Muscle of leg (tissue), 11 donors: Measurements from ENCODE around the gene ATXN1. TPM values are rescaled to one million over a fixed set of nuclear protein-coding genes. Genes with fewer than 3 reads are reported as not detected.
"Not testable (repeated sequence)": the region's sequence is repeated elsewhere in the genome, so short reads cannot be mapped to it uniquely, and the experiment has no call there.

Source experiments
- DNase-seq: peaks from one replicate; pipeline ENCODE4 v3.0.0; 2013
- H3K27ac ChIP-seq: one replicate; pipeline ENCODE4 v1.5.1; 2013; ENCODE audit warnings: mild to moderate bottlenecking, low read length, control low read depth
- H3K27me3 ChIP-seq: one replicate; pipeline ENCODE4 v1.6.1; 2013; ENCODE audit warnings: low read length; ENCODE audit not compliant: control insufficient read depth, insufficient read depth
- H3K36me3 ChIP-seq: one replicate; pipeline ENCODE4 v1.6.1; 2013; ENCODE audit warnings: low read length; ENCODE audit not compliant: control insufficient read depth, insufficient read depth
- H3K4me1 ChIP-seq: one replicate; pipeline ENCODE4 v1.6.1; 2013; ENCODE audit warnings: low read length; ENCODE audit not compliant: control insufficient read depth, insufficient read depth
- H3K4me3 ChIP-seq: one replicate; pipeline ENCODE4 v1.5.1; 2013; ENCODE audit warnings: low read length, control low read depth
- H3K9me3 ChIP-seq: replicated peaks from 2 replicates; pipeline ENCODE4 v1.6.1; 2013; ENCODE audit warnings: low read depth, low read length; ENCODE audit not compliant: control insufficient read depth
- WGBS: methylation state at CpG from one replicate; pipeline ENCODE4 v1.1.5; 2013; ENCODE audit warnings: missing lambda C conversion rate; ENCODE audit not compliant: insufficient coverage; 5-methylcytosine and 5-hydroxymethylcytosine counted together
- polyA plus RNA-seq, 8 donors: library from polyadenylated mRNA; unstranded; fragments of 120-200 nt; gene quantifications; one replicate each; pipeline versions ENCODE4 v1.2.1 to v1.2.3, GENCODE V29; 2013; ENCODE audit warnings: inconsistent platforms in 1 of 8, low replicate concordance in 1 of 8; ENCODE audit not compliant: insufficient read length in 8 of 8, insufficient read depth in 1 of 8
- total RNA-seq: library from RNA; stranded (reverse); fragments of 120-200 nt; gene quantifications from one replicate; pipeline ENCODE4 v1.2.4, GENCODE V29; 2013

ATXN1 gene
- total and polyA plus RNA-seq, 9 donors, result 10.2 to 19.9 (median 12.9) TPM

DNA sequence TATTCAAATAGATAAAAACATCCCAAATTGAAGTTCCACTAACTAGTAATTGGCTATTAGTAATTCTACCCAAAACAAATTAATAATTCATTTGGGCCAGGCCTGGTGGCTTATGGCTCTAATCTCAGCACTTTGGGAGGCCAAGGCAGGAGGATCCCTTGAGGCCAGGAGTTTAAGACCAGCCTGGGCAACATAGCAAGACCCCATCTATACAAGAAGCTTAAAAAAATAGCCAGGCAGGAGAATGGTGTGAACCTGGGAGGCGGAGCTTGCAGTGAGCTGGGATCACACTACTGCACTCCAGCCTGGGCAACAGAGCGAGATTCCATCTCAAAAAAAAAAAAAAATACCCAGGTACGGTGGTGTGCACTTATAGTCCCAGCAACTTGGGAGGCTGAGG lies 379.3 kb downstream of the ATXN1 start:
- H3K27ac ChIP-seq, H3K36me3 ChIP-seq, H3K9me3 ChIP-seq, H3K4me3 ChIP-seq, DNase-seq, H3K4me1 ChIP-seq, H3K27me3 ChIP-seq: not testable (repeated sequence)
- 100% methylated on average over 1 of the region's 3 CpGs for WGBS

GRCh38 chr6:16380220-16380809 lies 380.9 kb downstream of the ATXN1 start:
- no CpG with 5 or more reads among the region's 5 CpGs for WGBS
- Histone ChIP-seq H3K4me1 (peaks cover 4% of the 10 kb centered on the region), H3K27ac (no peak overlapping the region), H3K9me3 (no peaks in the 10 kb centered on the region), H3K36me3 (peaks cover 3% of the 10 kb centered on the region), H3K4me3 (no peak overlapping the region), H3K27me3 (no peaks in the 10 kb centered on the region)
- DNase-seq, result no peak

DNA sequence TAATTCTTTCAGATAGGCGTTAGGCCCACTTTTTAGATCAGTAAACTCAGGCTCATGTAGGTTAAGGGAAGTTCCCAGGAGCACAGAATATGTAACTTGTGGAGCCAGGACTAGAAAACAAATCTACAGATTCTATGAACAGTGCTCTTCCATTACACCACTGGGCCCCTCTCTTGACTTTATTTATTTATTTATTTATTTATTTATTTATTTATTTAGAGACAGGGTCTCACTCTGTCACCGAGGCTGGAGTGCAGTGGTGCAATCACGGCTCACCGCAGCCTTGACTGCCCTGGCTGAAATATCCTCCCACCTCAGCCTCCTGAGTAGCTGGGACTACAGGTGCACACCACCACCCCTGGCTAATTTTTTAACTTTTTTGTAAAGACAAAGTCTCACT lies 382.9 kb downstream of the ATXN1 start:
- DNase-seq, H3K27me3 ChIP-seq, H3K27ac ChIP-seq, H3K36me3 ChIP-seq, H3K9me3 ChIP-seq, H3K4me1 ChIP-seq, H3K4me3 ChIP-seq: not testable (repeated sequence)
- WGBS, result 96% methylated on average over 3 of the region's 4 CpGs

- no peak for DNase-seq
- H3K4me3 ChIP-seq, result no peak overlapping the region
- H3K27ac ChIP-seq, result no peak overlapping the region
- 92% methylated on average over 8 of the region's 9 CpGs for WGBS
- no peaks in the 10 kb centered on the region for H3K27me3 ChIP-seq
- peaks cover 6% of the 10 kb centered on the region for H3K4me1 ChIP-seq
- H3K36me3 ChIP-seq, result peaks cover 3% of the 10 kb centered on the region
- H3K9me3 ChIP-seq, result no peaks in the 10 kb centered on the region
These were observed 383.8 kb downstream of the ATXN1 start for GRCh38 chr6:16377470-16377869.

DNA sequence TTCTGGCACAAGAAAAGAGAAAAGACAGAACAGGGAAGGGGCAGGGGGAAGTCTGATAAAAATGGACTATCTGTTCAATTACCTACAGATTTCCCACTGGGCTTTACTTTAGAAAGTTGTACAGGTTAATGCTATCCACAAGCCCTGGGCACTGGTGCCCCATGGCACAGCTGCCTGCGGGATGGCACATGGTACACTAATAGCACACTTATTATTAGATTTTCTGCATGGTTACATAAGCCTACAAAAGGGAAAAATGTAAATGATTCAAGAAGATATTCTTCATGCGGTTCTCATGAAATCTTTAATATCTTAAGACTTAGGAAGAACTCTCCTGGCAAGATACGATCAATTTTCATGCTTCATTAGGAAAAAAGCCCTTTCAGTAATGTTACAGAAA lies 385.4 kb downstream of the ATXN1 start:
- H3K27me3 ChIP-seq, result no peaks in the 10 kb centered on the region
- peaks cover 3% of the 10 kb centered on the region for H3K36me3 ChIP-seq
- H3K4me3 ChIP-seq, result no peak overlapping the region
- DNase-seq, result no peak
- no peaks in the 10 kb centered on the region for H3K9me3 ChIP-seq
- H3K27ac ChIP-seq, result no peak overlapping the region
- no CpG with 5 or more reads among the region's 3 CpGs for WGBS
- H3K4me1 ChIP-seq, result peaks cover 6% of the 10 kb centered on the region

DNA sequence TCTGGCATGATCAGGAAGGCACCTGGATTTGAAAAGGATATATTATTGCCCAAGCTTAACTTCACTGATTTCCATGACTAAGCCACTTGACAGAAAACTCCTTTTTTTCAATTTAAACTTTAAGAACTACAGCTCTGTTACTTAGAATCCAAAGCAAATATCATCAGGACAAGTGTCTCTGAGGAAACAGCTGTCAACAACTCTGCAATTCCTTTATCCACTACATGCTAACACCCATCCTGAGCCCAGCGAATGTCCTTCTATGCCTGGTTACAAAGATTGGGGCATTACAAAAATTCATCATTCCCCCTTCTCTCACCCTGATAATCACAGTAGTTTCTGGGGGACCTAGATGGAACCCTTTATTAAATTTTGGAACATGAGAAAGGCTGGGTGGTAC lies 386.1 kb downstream of the ATXN1 start:
- WGBS, result no CpG with 5 or more reads among the region's 1 CpG
- Histone ChIP-seq H3K36me3 (peaks cover 3% of the 10 kb centered on the region), H3K27ac (no peak overlapping the region), H3K4me1 (peaks cover 6% of the 10 kb centered on the region), H3K9me3 (no peaks in the 10 kb centered on the region), H3K4me3 (no peak overlapping the region), H3K27me3 (no peaks in the 10 kb centered on the region)
- DNase-seq, result no peak

GRCh38 chr6:16374461-16375200 lies 386.6 kb downstream of the ATXN1 start:
- 74% methylated on average over 6 of the region's 10 CpGs for WGBS
- Histone ChIP-seq H3K36me3 (peaks cover 3% of the 10 kb centered on the region), H3K4me1 (peaks cover 6% of the 10 kb centered on the region), H3K9me3 (no peaks in the 10 kb centered on the region), H3K27me3 (no peaks in the 10 kb centered on the region), H3K4me3 (no peak overlapping the region), H3K27ac (no peak overlapping the region)
- no peak for DNase-seq

GRCh38 chr6:16374016-16374415 lies 387.2 kb downstream of the ATXN1 start:
- Histone ChIP-seq H3K27me3 (no peaks in the 10 kb centered on the region), H3K36me3 (peaks cover 3% of the 10 kb centered on the region), H3K27ac (no peak overlapping the region), H3K9me3 (no peaks in the 10 kb centered on the region), H3K4me3 (no peak overlapping the region), H3K4me1 (peaks cover 8% of the 10 kb centered on the region)
- no CpG with 5 or more reads among the region's 3 CpGs for WGBS
- DNase-seq, result no peak

- H3K4me3 ChIP-seq, result no peak overlapping the region
- no peaks in the 10 kb centered on the region for H3K27me3 ChIP-seq
- no CpG with 5 or more reads among the region's 1 CpG for WGBS
- H3K4me1 ChIP-seq, result peaks cover 8% of the 10 kb centered on the region
- no peak overlapping the region for H3K27ac ChIP-seq
- no peaks in the 10 kb centered on the region for H3K36me3 ChIP-seq
- no peaks in the 10 kb centered on the region for H3K9me3 ChIP-seq
- no peak for DNase-seq
These were observed 389.1 kb downstream of the ATXN1 start for GRCh38 chr6:16372029-16372776.

DNA sequence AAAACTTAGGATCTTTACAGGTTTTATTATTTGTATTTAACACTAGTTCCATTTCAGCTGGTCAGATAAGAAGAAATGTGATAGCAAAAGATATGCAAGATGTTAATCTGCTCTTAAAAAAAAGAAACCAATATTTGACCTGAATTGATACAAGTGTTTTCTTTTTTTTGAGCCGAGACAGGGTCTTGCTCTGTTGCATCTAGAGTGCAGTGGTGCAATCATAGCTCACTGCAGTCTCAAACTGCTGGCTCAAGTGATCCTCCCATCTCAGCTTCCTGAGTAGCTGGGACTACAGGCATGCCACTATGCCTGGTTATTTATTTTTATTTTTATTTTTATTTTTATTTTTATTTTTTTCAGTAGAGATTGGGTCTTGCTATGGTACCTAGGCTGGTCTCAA lies 389.9 kb downstream of the ATXN1 start:
- Histone ChIP-seq H3K36me3 (no peaks in the 10 kb centered on the region), H3K9me3 (no peaks in the 10 kb centered on the region), H3K4me3 (no peak overlapping the region), H3K27me3 (no peaks in the 10 kb centered on the region), H3K4me1 (peaks cover 8% of the 10 kb centered on the region), H3K27ac (no peak overlapping the region)
- no CpG with 5 or more reads among the region's 1 CpG for WGBS
- DNase-seq, result no peak
